Tibial nerve (tissue), 3 donors: Measurements from ENCODE around the gene FOXF1.

Source experiments
- POLR2A ChIP-seq, 2 donors: fragments of 450-650 bp; IDR thresholded peaks; one replicate each; pipeline ENCODE4 v1.6.1; 2017; ENCODE audit warnings: antibody characterized with exemption in 2 of 2, mild to moderate bottlenecking in 2 of 2, moderate library complexity in 2 of 2
- TF ChIP-seq, protein P1 (sequence below), 5 experiments: fragments of 200-600 bp in 3 of 5; fragments of 450-650 bp in 2 of 5; sonication (generic) in 3 of 5; IDR thresholded peaks; one replicate each; pipeline ENCODE4 v1.5.1; 2016 to 2019; ENCODE audit warnings: antibody characterized with exemption in 5 of 5, mild to moderate bottlenecking in 3 of 5, moderate library complexity in 2 of 5

DNA sequence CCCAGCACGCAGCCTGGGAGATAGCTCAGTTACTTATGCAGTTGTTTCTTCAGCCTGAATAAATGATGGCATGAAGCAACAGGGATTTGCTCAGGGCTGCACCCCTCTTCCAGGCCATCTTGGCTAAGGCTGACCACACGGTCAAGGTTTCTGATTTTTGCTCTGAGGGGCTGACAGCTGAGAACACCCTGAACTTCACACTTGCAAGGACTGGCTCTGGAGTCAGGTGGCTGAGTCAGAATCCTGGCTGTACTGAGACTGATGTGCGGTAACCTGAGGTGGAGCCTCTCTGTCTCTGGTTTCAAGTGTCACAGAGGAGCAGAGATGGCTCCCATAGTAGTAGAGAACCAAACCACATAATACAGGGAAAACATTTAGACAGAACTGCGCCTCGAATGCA is 40.0 kb downstream of the FOXF1 start:
- TF ChIP-seq, protein P1, sequence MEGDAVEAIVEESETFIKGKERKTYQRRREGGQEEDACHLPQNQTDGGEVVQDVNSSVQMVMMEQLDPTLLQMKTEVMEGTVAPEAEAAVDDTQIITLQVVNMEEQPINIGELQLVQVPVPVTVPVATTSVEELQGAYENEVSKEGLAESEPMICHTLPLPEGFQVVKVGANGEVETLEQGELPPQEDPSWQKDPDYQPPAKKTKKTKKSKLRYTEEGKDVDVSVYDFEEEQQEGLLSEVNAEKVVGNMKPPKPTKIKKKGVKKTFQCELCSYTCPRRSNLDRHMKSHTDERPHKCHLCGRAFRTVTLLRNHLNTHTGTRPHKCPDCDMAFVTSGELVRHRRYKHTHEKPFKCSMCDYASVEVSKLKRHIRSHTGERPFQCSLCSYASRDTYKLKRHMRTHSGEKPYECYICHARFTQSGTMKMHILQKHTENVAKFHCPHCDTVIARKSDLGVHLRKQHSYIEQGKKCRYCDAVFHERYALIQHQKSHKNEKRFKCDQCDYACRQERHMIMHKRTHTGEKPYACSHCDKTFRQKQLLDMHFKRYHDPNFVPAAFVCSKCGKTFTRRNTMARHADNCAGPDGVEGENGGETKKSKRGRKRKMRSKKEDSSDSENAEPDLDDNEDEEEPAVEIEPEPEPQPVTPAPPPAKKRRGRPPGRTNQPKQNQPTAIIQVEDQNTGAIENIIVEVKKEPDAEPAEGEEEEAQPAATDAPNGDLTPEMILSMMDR (IDR thresholded peaks at IDR 0.05): no peak
- TF ChIP-seq POLR2A (IDR thresholded peaks at IDR 0.05): no peak
